Testis (tissue), 3 donors: ENCODE measurements around the gene MMP24. TPM values are rescaled to one million over a fixed set of nuclear protein-coding genes. Genes with fewer than 3 reads are reported as not detected.

Experiments
- DNase-seq: peaks from one replicate; pipeline ENCODE4 v3.0.0-alpha.2; 2019
- H3K27ac ChIP-seq, 2 donors: fragments of 200-600 bp; sonication (generic); one replicate each; pipeline ENCODE4 v1.5.1; 2019
- H3K27me3 ChIP-seq: fragments of 200-600 bp; sonication (generic); one replicate; pipeline ENCODE4 v1.5.1; 2019
- H3K36me3 ChIP-seq: fragments of 200-600 bp; sonication (generic); one replicate; pipeline ENCODE4 v1.5.1; 2017; ENCODE audit warnings: low read depth; ENCODE audit errors: missing control alignments
- H3K4me1 ChIP-seq: fragments of 200-600 bp; sonication (generic); one replicate; pipeline ENCODE4 v1.5.1; 2019
- H3K4me3 ChIP-seq, 2 donors: fragments of 200-600 bp; sonication (generic); one replicate each; pipeline ENCODE4 v1.5.1; 2017 to 2019
- H3K9me3 ChIP-seq: fragments of 200-600 bp; sonication (generic); one replicate; pipeline ENCODE4 v1.5.1; 2017
- CTCF ChIP-seq, 3 experiments: fragments of 450-650 bp in 2 of 3; fragments of 200-600 bp in 1 of 3; sonication (generic) in 1 of 3; IDR thresholded peaks; one replicate each; pipeline ENCODE4 v1.5.1; 2016 to 2019; ENCODE audit warnings: antibody characterized with exemption in 3 of 3, mild to moderate bottlenecking in 2 of 3, moderate library complexity in 1 of 3
- POLR2A ChIP-seq: fragments of 450-650 bp; IDR thresholded peaks from one replicate; pipeline ENCODE4 v1.6.1; 2017; ENCODE audit warnings: antibody characterized with exemption, mild to moderate bottlenecking, moderate library complexity
- WGBS, 2 donors: methylation state at CpG; one replicate each; pipeline ENCODE4 v1.1.5; 2018; 5-methylcytosine and 5-hydroxymethylcytosine counted together
- intact Hi-C: fragments of 100-400 bp; cut with DNase I; formaldehyde crosslinking; loops from one replicate; pipeline ENCODE4 v1.15.1; 2023; ENCODE audit warnings: low total_unique reads
- polyA plus RNA-seq: library from polyadenylated mRNA; stranded (reverse); fragments of 350-450 nt; fragmentation: Illumina TruSeq; extraction: RNeasy Lipid Tissue Mini Kit (QIAGEN cat#74804); gene quantifications from one replicate; pipeline ENCODE4 v1.2.3, GENCODE V29; 2014; ENCODE audit warnings: low read depth, low replicate concordance; ENCODE audit not compliant: insufficient read depth
- total RNA-seq, 2 donors: library from RNA; depleted of rRNA; stranded (reverse); fragments of >200 nt; gene quantifications; one replicate each; pipeline ENCODE4 v1.2.3, GENCODE V29; 2016

Gene MMP24
- total and polyA plus RNA-seq, 3 donors from 2014 or later, result 1.1 to 2.2 (median 1.1) TPM

- intact Hi-C loops, result no loop called here
- TF ChIP-seq POLR2A (no peak), CTCF (IDR thresholded peaks at IDR 0.05) (no peak)
- H3K4me1 ChIP-seq, result no peaks in the 10 kb centered on the region
- DNase-seq, result no peak
- H3K4me3 ChIP-seq, result no peak overlapping the region
- H3K9me3 ChIP-seq, result no peaks in the 10 kb centered on the region
- no peak overlapping the region for H3K27ac ChIP-seq
- WGBS, 2 donors, result 83 to 93% methylated on average over 3 to 6 of the region's 6 CpGs
- no peaks in the 10 kb centered on the region for H3K36me3 ChIP-seq
- no peaks in the 10 kb centered on the region for H3K27me3 ChIP-seq
These were observed 9.4 kb downstream of the MMP24 start for GRCh38 chr20:35235881-35236280.

- Histone ChIP-seq H3K36me3 (no peaks in the 10 kb centered on the region), H3K27me3 (no peaks in the 10 kb centered on the region), H3K4me3 (no peak overlapping the region), H3K9me3 (no peaks in the 10 kb centered on the region), H3K4me1 (no peaks in the 10 kb centered on the region), H3K27ac (no peak overlapping the region)
- no peak for DNase-seq
- TF ChIP-seq CTCF (IDR thresholded peaks at IDR 0.05) (no peak), POLR2A (no peak)
- intact Hi-C loops, result no loop called here
These were observed 11.0 kb downstream of the MMP24 start for GRCh38 chr20:35237486-35237885.

- Histone ChIP-seq H3K4me3 (no peak overlapping the region), H3K27me3 (no peaks in the 10 kb centered on the region), H3K9me3 (no peaks in the 10 kb centered on the region), H3K36me3 (no peaks in the 10 kb centered on the region), H3K4me1 (no peaks in the 10 kb centered on the region), H3K27ac (no peak overlapping the region)
- no peak for DNase-seq
- 83 to 90% methylated on average over 4 of the region's 4 CpGs for WGBS, 2 donors
- TF ChIP-seq POLR2A (no peak), CTCF (IDR thresholded peaks at IDR 0.05) (no peak)
- intact Hi-C loops, result no loop called here
These were observed 11.7 kb downstream of the MMP24 start for GRCh38 chr20:35238170-35238569.

- WGBS, 2 donors, result 84 to 91% methylated on average over 5 of the region's 5 CpGs
- Histone ChIP-seq H3K4me1 (no peaks in the 10 kb centered on the region), H3K27me3 (no peaks in the 10 kb centered on the region), H3K9me3 (no peaks in the 10 kb centered on the region), H3K36me3 (no peaks in the 10 kb centered on the region), H3K27ac (no peak overlapping the region), H3K4me3 (no peak overlapping the region)
- DNase-seq, result no peak
- intact Hi-C loops, result no loop called here
- TF ChIP-seq POLR2A (no peak), CTCF (IDR thresholded peaks at IDR 0.05) (no peak)
These were observed 12.2 kb downstream of the MMP24 start for GRCh38 chr20:35238735-35239134.

GRCh38 chr20:35240083-35240810 lies 13.8 kb downstream of the MMP24 start:
- H3K4me3 ChIP-seq, result no peak overlapping the region
- no peaks in the 10 kb centered on the region for H3K9me3 ChIP-seq
- 76 to 82% methylated on average over 5 of the region's 5 CpGs for whole genome bisulfite sequencing, 2 donors

More at GRCh38 chr20:35240083-35240810, 13.8 kb downstream of the MMP24 start:
- no peaks in the 10 kb centered on the region for H3K27me3 ChIP-seq
- intact Hi-C loops, result no loop called here
- TF ChIP-seq CTCF (IDR thresholded peaks at IDR 0.05), result no peak
- no peak for TF ChIP-seq POLR2A
- H3K4me1 ChIP-seq, result no peaks in the 10 kb centered on the region
- DNase-seq, result no peak
- no peak overlapping the region for H3K27ac ChIP-seq
- H3K36me3 ChIP-seq, result no peaks in the 10 kb centered on the region
